Measurements from ENCODE around the gene ACTL7A. TPM values are rescaled to one million over a fixed set of nuclear protein-coding genes. Genes with fewer than 3 reads are reported as not detected.

ACTL7A gene
- total RNA-seq, 1 experiment from 2014 or later: not detected

GRCh38 chr9:108866001-108866420 lies 3.9 kb downstream of the ACTL7A start:
- Mint-ChIP-seq H3K4me1 (ENCODE audit: low read depth, unreplicated experiment) (peaks cover 21% of the 10 kb centered on the region), H3K9me3 (ENCODE audit: unreplicated experiment) (no peaks in the 10 kb centered on the region), H3K27ac (ENCODE audit: unreplicated experiment) (no peak overlapping the region), H3K27me3 (ENCODE audit: insufficient read depth, unreplicated experiment) (no peaks in the 10 kb centered on the region), H3K4me3 (ENCODE audit: unreplicated experiment) (no peak overlapping the region), H3K36me3 (ENCODE audit: insufficient read depth, unreplicated experiment) (peaks cover 8% of the 10 kb centered on the region)
- Histone ChIP-seq H3K27me3 (replicated peaks; ENCODE audit: control insufficient read depth, insufficient read depth, low read length) (no peaks in the 10 kb centered on the region), H3K4me3 (ENCODE audit: low read depth, low read length) (no peak overlapping the region), H3K4me1 (peaks cover 12% of the 10 kb centered on the region), H3K36me3 (ENCODE audit: control insufficient read depth, insufficient read depth, low read length) (no peaks in the 10 kb centered on the region), H3K9me3 (no peaks in the 10 kb centered on the region)
- ChIA-PET CTCF (no interaction called here), POLR2A (no interaction called here)
- intact Hi-C loops (cut with micrococcal nuclease; ENCODE audit: unreplicated experiment): no loop called here
- no TSS peak for BruUV-seq (replicated peaks)
- TF ChIP-seq, protein P1, sequence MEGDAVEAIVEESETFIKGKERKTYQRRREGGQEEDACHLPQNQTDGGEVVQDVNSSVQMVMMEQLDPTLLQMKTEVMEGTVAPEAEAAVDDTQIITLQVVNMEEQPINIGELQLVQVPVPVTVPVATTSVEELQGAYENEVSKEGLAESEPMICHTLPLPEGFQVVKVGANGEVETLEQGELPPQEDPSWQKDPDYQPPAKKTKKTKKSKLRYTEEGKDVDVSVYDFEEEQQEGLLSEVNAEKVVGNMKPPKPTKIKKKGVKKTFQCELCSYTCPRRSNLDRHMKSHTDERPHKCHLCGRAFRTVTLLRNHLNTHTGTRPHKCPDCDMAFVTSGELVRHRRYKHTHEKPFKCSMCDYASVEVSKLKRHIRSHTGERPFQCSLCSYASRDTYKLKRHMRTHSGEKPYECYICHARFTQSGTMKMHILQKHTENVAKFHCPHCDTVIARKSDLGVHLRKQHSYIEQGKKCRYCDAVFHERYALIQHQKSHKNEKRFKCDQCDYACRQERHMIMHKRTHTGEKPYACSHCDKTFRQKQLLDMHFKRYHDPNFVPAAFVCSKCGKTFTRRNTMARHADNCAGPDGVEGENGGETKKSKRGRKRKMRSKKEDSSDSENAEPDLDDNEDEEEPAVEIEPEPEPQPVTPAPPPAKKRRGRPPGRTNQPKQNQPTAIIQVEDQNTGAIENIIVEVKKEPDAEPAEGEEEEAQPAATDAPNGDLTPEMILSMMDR (IDR thresholded peaks at IDR 0.05; ENCODE audit: insufficient read depth in 1 of 2, low read depth in 1 of 2, low read length in 1 of 2, severe bottlenecking in 1 of 2, unreplicated experiment in 1 of 2): no peak
- DNase-seq: no peak

DNA sequence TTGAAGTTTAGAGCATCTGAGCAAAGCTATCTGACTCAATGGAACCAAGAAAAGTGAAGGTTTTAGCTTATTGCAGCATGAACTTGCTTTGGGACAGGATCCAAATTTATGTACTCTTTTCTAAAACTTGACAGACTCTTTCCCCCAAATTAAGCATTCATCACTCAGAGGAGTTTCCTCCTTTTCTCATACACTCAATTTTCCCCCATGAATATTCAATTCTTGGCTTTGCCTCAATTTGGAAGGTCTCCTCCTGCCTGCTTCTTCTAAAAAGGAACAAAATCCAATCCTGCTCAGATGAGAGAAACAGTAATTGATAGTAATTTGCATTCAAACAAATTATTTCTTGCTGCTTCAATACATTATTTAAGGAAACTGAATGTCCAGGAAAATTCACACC lies 5.0 kb downstream of the ACTL7A start:
- H3K27me3 ChIP-seq (replicated peaks; ENCODE audit: control insufficient read depth, insufficient read depth, low read length): no peaks in the 10 kb centered on the region
- H3K9me3 ChIP-seq: no peaks in the 10 kb centered on the region
- Mint-ChIP-seq H3K27ac (ENCODE audit: unreplicated experiment) (no peak overlapping the region), H3K27me3 (ENCODE audit: insufficient read depth, unreplicated experiment) (no peaks in the 10 kb centered on the region), H3K4me3 (ENCODE audit: unreplicated experiment) (no peak overlapping the region), H3K4me1 (ENCODE audit: low read depth, unreplicated experiment) (peaks cover 21% of the 10 kb centered on the region), H3K36me3 (ENCODE audit: insufficient read depth, unreplicated experiment) (peaks cover 18% of the 10 kb centered on the region), H3K9me3 (ENCODE audit: unreplicated experiment) (no peaks in the 10 kb centered on the region)
- H3K4me1 ChIP-seq: peaks cover 12% of the 10 kb centered on the region
- intact Hi-C loops (cut with micrococcal nuclease; ENCODE audit: unreplicated experiment): no loop called here
- peaks cover 2% of the 10 kb centered on the region; the same call in 1 of the 2 replicates for H3K36me3 ChIP-seq (ENCODE audit: control insufficient read depth, insufficient read depth, low read length)
- no TSS peak for BruUV-seq (replicated peaks)
- CTCF ChIA-PET: no interaction called here
- POLR2A ChIA-PET: no interaction called here
- no peak for DNase-seq
- H3K4me3 ChIP-seq (ENCODE audit: low read depth, low read length): no peak overlapping the region
- TF ChIP-seq, protein P1 (IDR thresholded peaks at IDR 0.05; ENCODE audit: insufficient read depth in 1 of 2, low read depth in 1 of 2, low read length in 1 of 2, severe bottlenecking in 1 of 2, unreplicated experiment in 1 of 2): no peak

GRCh38 chr9:108867829-108868228 lies 5.8 kb downstream of the ACTL7A start:
- BruUV-seq (replicated peaks): no TSS peak
- TF ChIP-seq, protein P1 (IDR thresholded peaks at IDR 0.05; ENCODE audit: insufficient read depth in 1 of 2, low read depth in 1 of 2, low read length in 1 of 2, severe bottlenecking in 1 of 2, unreplicated experiment in 1 of 2): no peak

More at GRCh38 chr9:108867829-108868228, 5.8 kb downstream of the ACTL7A start:
- Histone ChIP-seq H3K4me3 (ENCODE audit: low read depth, low read length) (no peak overlapping the region), H3K36me3 (ENCODE audit: control insufficient read depth, insufficient read depth, low read length) (peaks cover 2% of the 10 kb centered on the region; the same call in 1 of the 2 replicates), H3K4me1 (peaks cover 12% of the 10 kb centered on the region), H3K9me3 (no peaks in the 10 kb centered on the region), H3K27me3 (replicated peaks; ENCODE audit: control insufficient read depth, insufficient read depth, low read length) (no peaks in the 10 kb centered on the region)
- H3K27ac Mint-ChIP-seq (ENCODE audit: unreplicated experiment): no peak overlapping the region
- H3K9me3 Mint-ChIP-seq (ENCODE audit: unreplicated experiment): no peaks in the 10 kb centered on the region
- no peaks in the 10 kb centered on the region for H3K27me3 Mint-ChIP-seq (ENCODE audit: insufficient read depth, unreplicated experiment)
- intact Hi-C loops (cut with micrococcal nuclease; ENCODE audit: unreplicated experiment): no loop called here
- ChIA-PET POLR2A (no interaction called here), CTCF (no interaction called here)
- H3K4me1 Mint-ChIP-seq (ENCODE audit: low read depth, unreplicated experiment): peaks cover 21% of the 10 kb centered on the region
- peaks cover 20% of the 10 kb centered on the region for H3K36me3 Mint-ChIP-seq (ENCODE audit: insufficient read depth, unreplicated experiment)
- no peak for DNase-seq
- no peak overlapping the region for H3K4me3 Mint-ChIP-seq (ENCODE audit: unreplicated experiment)
